RWPE2 (cell line): ENCODE results near the gene HEATR9.

Experiments used
- ATAC-seq: fragments of 200-7000 bp; cut with Tn5 transposase; 3 replicates; pipeline ENCODE4 v1.9.1; 2021; ENCODE audit warnings: low read depth
- DNase-seq: peaks from one replicate; pipeline ENCODE4 v3.0.0-alpha.2; 2020; ENCODE audit warnings: low spot score
- H3K27ac ChIP-seq: fragments of 450-650 bp; 2 replicates; pipeline ENCODE4 v1.5.1; 2017; ENCODE audit warnings: mild to moderate bottlenecking; ENCODE audit not compliant: poor library complexity, severe bottlenecking
- H3K27me3 ChIP-seq: fragments of 250-450 bp; sonication (Bioruptor Pico); 2 replicates; pipeline ENCODE4 v1.5.1; 2021; ENCODE audit warnings: mild to moderate bottlenecking, moderate library complexity; ENCODE audit not compliant: insufficient read depth, poor library complexity, severe bottlenecking
- H3K36me3 ChIP-seq: fragments of 250-450 bp; sonication (Bioruptor Pico); 2 replicates; pipeline ENCODE4 v1.5.1; 2020; ENCODE audit warnings: low read depth, mild to moderate bottlenecking, moderate library complexity
- H3K4me1 ChIP-seq: fragments of 250-450 bp; sonication (Bioruptor Pico); 2 replicates; pipeline ENCODE4 v1.5.1; 2021; ENCODE audit warnings: mild to moderate bottlenecking, moderate library complexity; ENCODE audit not compliant: insufficient read depth, poor library complexity, severe bottlenecking
- H3K4me3 ChIP-seq: fragments of 250-450 bp; sonication (Bioruptor Pico); 2 replicates; pipeline ENCODE4 v1.5.1; 2021; ENCODE audit warnings: mild to moderate bottlenecking, moderate library complexity; ENCODE audit not compliant: severe bottlenecking
- H3K9me3 ChIP-seq: fragments of 250-450 bp; sonication (Bioruptor Pico); 2 replicates; pipeline ENCODE4 v1.5.1; 2021; ENCODE audit warnings: mild to moderate bottlenecking, moderate library complexity; ENCODE audit not compliant: severe bottlenecking
- CTCF ChIP-seq: fragments of 450-650 bp; IDR thresholded peaks from one replicate; pipeline ENCODE4 v1.5.1; 2017; ENCODE audit warnings: mild to moderate bottlenecking, moderate library complexity; ENCODE audit not compliant: poor library complexity, severe bottlenecking

The HEATR9 gene

DNA sequence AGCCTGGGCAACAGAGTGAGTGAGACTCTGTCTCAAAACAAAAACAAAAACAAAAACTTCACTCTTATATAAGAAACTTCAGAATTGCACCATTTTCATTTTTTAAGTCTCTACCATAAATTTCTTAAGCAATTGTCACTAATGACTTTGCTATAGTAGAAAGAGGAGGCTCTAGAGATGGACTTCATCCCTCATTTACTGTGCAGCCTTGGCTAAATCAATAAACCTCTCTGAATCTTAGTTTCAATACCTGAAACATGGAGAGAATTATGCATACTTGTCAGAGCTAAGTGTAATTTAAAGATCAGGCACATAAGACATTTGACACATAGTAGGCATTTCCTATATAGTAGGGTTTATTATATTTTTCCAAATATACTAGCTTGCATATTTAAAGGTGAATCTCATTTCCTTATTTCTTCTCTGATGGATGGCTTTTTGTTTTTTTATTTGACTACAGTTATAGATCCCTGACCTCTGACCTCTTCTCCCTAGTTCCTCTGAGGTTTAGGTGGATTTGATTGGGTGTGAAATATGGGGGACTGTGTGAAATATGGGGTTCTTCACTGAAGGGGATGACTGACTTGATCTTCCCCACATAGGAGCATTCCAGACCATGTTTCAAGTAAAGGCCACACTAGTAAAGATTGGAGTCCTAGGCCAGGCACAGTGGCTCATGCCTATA lies 8.8 kb upstream of the HEATR9 start:
- no peak for DNase-seq

DNA sequence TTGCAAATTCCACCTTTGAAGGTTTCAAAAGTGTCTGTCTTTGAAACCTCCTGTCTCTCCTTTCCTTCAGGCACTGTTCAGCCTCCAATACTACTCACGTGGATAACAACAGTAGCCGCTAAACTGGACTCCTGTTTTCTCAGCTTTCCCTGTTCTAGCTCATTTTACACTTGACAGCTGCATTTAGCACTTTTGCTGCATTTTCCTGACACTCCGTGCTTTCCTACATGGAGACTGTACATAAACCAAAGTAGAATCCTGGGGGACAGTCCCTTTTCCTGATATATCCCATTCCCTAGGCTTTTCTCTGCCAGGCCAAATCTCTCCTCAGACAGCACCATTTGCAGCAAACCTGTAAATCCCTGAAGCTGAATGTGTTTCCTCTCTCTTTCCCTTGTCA lies 7.8 kb upstream of the HEATR9 start:
- no peak overlapping the region for H3K27ac ChIP-seq
- no peaks in the 10 kb centered on the region for H3K9me3 ChIP-seq
- H3K4me3 ChIP-seq, result no peak overlapping the region
- DNase-seq, result no peak
- no peak for ATAC-seq
- H3K36me3 ChIP-seq, result no peaks in the 10 kb centered on the region
- no peaks in the 10 kb centered on the region for H3K4me1 ChIP-seq
- TF ChIP-seq CTCF, result no peak
- H3K27me3 ChIP-seq, result no peaks in the 10 kb centered on the region

More for the DNA sequence above, 8.8 kb upstream of the HEATR9 start:
- no peak for TF ChIP-seq CTCF
- H3K27me3 ChIP-seq, result no peaks in the 10 kb centered on the region
- no peak overlapping the region for H3K4me3 ChIP-seq
- no peak for ATAC-seq
- H3K4me1 ChIP-seq, result no peaks in the 10 kb centered on the region
- no peaks in the 10 kb centered on the region for H3K36me3 ChIP-seq
- H3K27ac ChIP-seq, result no peak overlapping the region
- no peaks in the 10 kb centered on the region for H3K9me3 ChIP-seq

DNA sequence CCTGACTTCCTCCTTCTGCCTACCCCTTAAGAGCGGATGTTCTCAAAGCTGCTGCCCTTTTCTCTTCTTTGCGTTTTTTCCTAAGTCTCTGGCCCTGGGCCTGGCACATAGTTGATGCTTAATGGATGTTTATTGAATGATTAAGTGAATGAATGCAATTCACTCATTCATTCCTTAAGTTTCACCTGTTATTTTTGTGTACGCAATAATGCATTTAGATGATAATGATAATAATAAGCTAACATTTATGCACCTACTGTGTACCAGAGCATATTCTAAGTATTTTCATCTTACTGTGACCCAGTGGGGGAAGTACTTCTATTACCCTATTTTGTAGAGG lies 7.1 kb upstream of the HEATR9 start:
- H3K4me3 ChIP-seq, result no peak overlapping the region
- no peaks in the 10 kb centered on the region for H3K36me3 ChIP-seq
- H3K27me3 ChIP-seq, result no peaks in the 10 kb centered on the region
- no peaks in the 10 kb centered on the region for H3K4me1 ChIP-seq
- H3K9me3 ChIP-seq, result no peaks in the 10 kb centered on the region
- no peak for ATAC-seq
- no peak overlapping the region for H3K27ac ChIP-seq
- no peak for DNase-seq
- no peak for TF ChIP-seq CTCF

DNA sequence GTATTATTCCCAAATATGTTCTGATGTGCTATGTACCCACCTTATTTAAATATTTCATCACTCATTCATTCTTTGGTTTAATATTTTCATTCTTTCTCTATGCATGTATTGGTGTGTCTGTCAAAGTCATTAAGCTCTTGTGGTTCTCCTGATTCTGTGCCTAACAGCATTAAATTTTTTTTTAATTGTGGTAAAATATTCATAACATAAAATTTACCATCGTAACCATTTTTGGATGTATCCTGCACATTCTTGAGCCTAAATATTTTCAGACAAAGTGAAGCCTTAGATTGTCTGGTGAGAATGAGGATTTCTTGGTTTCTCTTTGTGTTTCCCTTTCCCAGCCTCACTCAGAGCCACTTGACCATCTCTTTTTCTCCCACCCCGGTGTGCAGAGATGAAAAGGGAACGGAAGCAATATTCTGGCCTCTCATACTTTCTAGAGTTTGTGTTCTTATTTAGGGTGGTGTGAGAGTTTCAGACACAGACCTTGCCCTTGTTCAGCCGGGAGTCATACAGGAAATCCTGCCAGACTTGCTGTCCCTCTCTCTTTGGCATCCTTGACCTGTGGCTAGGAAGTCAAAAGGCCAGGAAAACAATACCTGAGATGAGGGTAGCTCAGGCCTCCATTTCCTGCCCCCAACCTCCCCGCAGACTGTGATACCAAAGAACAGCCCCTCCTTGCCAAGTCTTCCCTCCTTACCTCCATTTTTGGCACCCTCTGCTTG lies 6.5 kb upstream of the HEATR9 start:
- no peaks in the 10 kb centered on the region for H3K4me1 ChIP-seq
- no peak for DNase-seq
- no peak overlapping the region for H3K27ac ChIP-seq
- H3K36me3 ChIP-seq, result no peaks in the 10 kb centered on the region
- ATAC-seq, result no peak
- no peaks in the 10 kb centered on the region for H3K9me3 ChIP-seq
- no peak for TF ChIP-seq CTCF
- no peaks in the 10 kb centered on the region for H3K27me3 ChIP-seq
- H3K4me3 ChIP-seq, result no peak overlapping the region
